ENCODE measurements around the gene RASGRP4.

RASGRP4 gene

GRCh38 chr19:38383743-38384142 is 42.3 kb downstream of the RASGRP4 start:
- TF ChIP-seq CTCF (IDR thresholded peaks at IDR 0.05; ENCODE audit: extremely low read depth, missing control alignments): no peak
- no peak for DNase-seq (ENCODE audit: low spot score)

GRCh38 chr19:38383184-38383583 is 42.8 kb downstream of the RASGRP4 start:
- DNase-seq (ENCODE audit: low spot score): no peak
- TF ChIP-seq CTCF (IDR thresholded peaks at IDR 0.05; ENCODE audit: extremely low read depth, missing control alignments): no peak

GRCh38 chr19:38381138-38381537 is 44.9 kb downstream of the RASGRP4 start:
- no peak for TF ChIP-seq CTCF (IDR thresholded peaks at IDR 0.05; ENCODE audit: extremely low read depth, missing control alignments)
- DNase-seq (ENCODE audit: low spot score): no peak

- TF ChIP-seq CTCF (IDR thresholded peaks at IDR 0.05; ENCODE audit: extremely low read depth, missing control alignments): no peak
- no peak for DNase-seq (ENCODE audit: low spot score)
These were observed 47.2 kb downstream of the RASGRP4 start for GRCh38 chr19:38378866-38379265.

- TF ChIP-seq CTCF (IDR thresholded peaks at IDR 0.05; ENCODE audit: extremely low read depth, missing control alignments): no peak
- DNase-seq (ENCODE audit: low spot score): no peak
These were observed 49.0 kb downstream of the RASGRP4 start for GRCh38 chr19:38377052-38377451.

GRCh38 chr19:38376576-38376975 is 49.4 kb downstream of the RASGRP4 start:
- TF ChIP-seq CTCF (IDR thresholded peaks at IDR 0.05; ENCODE audit: extremely low read depth, missing control alignments): no peak

GRCh38 chr19:38375748-38376147 is 50.3 kb downstream of the RASGRP4 start:
- no peak for TF ChIP-seq CTCF (IDR thresholded peaks at IDR 0.05; ENCODE audit: extremely low read depth, missing control alignments)
- DNase-seq (ENCODE audit: low spot score): no peak

More at GRCh38 chr19:38376576-38376975, 49.4 kb downstream of the RASGRP4 start:
- DNase-seq (ENCODE audit: low spot score): no peak

Measured in GM20000 (cell line).